Stimulated activated CD8-positive, alpha-beta memory T cell treated with anti-CD3 and anti-CD28 coated beads, Interleukin-15, amount 100 ng/mL, for 48 hours (primary cell): Measurements from ENCODE around the gene KIAA0825.

ENCODE experiments used
- DNase-seq, 2 donors: peaks; one replicate each; pipeline ENCODE4 v3.0.0-alpha.2; 2020; ENCODE audit warnings: low read depth in 2 of 2

KIAA0825 gene

DNA sequence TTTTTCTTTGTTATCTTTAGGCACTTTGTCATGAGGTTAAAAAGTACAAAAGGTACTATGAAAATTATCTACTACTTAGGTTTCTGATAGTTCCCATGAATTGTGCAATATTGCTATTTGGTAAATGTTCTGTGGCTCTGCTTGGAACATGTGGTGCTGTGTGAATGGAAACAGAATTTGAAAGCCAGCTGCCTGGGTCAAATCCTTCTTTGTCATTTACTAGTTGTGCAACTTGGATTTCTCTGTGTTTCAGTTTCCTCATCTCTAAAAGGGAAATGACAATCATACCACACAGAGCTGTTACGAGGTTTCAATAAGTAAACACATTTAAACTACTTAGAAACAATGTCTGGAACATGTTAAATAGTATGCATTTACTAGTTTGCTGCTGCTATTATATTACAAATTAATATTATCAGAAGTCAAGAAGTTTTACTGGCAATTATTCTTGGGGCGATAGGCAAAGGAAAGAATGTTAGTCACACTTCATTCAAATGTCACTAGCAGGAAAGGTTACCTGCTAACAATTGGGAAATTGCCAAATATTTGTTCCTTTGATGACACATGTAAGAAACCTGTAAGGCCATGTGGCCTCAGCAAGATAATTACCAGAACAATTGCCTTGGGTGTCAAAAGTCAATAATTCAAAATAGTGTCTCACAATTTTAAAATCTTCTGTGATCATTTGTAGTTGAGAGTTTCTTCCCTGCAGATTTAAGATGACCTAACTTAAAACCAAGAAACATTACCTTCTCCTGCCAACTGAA, 184.8 kb downstream of the KIAA0825 start:
- DNase-seq, result no peak

DNA sequence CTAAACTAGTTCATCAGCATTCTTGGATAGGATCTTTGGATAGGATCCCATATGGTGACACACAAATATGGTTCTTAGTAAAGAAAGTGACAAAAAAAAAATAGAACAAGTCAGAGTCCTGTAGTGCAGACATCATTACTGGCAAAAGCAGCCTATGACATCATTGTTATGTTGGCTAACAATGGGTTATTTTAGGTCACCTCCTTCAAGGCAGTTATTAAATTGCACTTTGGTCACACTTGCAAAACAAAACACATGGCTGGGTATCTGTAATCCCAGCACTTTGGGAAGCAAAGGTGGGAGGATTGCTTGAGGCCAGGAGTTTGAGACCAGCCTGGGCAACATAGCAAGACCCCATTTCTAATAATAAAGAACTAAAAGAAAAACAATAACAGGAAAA, 185.9 kb downstream of the KIAA0825 start:
- DNase-seq, result no peak

DNA sequence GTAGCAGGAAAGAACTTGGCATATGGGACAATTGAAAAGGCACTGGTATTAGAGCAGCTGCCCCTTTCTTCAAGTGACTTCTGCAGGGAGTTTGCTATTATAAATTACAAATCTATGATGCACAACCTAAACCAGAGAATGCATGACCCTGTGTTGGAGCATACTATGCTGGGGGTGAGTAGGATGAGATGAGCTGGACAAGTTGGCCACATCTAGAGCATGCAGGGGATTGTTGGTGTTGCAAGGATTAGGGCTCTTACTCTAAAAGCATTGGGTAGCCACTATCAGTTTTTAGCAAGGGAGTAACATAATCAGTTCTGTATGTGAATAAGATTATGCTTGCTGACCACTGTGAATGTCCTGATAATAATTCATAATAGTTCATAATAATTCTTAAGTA, 186.7 kb downstream of the KIAA0825 start:
- no peak for DNase-seq

DNA sequence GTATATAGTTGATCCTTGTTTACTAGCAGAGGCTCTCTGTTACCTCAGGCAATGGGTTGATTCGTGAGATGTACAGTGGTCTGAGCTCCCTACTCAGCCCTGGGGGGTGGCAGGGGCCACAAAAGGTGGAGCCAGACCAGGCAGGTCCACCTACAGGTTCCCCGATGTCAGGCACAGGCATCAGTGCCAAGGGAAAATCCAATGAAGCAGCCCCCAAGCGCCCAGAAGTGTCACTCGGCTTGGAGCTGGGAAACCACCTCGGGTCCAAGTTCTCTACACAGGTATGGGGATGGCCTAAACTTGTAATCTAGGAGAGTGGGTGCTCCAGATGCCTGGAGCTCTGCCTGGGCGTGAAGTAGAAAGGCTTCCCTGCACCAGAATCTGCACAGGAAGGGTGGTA, 188.8 kb downstream of the KIAA0825 start:
- no peak for DNase-seq

DNA sequence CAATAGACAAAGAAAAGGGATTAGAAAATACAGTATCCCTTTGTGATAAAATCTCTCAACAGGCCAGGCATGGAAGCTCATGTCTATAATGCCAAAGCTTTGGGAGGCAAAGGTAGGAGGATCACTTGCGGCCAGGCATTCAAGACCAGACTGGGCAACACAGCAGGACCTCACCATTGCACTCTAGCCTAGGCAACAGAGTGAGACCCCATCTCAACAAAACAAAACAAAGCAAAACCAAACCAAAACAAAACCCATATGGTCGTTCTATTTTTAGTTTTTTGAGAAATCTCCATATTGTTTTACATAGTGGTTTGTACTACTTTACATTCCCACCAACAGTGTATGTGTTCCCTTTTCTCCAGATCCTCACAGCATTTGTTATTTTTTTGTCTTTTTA, 193.0 kb downstream of the KIAA0825 start:
- no peak for DNase-seq

DNA sequence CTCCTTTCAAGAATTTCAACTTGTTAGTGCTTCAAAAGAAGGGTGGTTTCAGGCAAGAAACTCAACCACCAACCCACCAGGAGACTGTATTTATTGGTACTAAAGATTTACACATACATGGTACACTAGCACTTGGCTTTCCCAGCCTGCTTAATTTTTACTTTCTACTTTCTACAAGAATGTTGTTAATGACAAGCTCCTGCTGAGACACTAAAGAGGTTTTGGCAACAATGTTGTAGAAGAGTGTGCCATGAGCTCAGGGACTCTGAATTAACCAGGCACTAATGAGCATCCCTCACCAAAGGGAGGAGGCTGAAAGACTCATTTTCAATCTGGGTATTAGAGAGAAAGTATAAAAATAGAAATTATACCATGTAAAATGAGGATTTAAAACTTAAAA, 195.0 kb downstream of the KIAA0825 start:
- no peak for DNase-seq

DNA sequence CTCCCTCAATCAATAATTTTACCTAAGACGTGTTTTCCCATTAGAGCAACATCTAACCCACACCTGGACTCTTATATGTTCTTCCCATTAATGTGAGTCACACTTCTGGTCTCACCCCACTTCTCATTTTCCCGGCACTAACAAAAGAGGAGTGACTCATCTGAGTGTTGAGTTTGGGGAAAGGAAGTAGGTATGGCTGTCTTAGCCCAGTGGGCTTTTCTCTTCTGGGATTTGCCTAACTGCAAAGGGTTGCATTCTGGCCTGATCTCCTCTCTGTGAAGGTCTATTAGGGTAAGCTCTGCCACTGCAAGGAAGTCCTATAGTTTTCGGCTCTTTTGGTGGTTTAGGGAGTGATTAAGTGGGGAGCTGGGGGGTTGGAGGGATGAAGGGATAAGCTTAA, 195.6 kb downstream of the KIAA0825 start:
- no peak for DNase-seq

DNA sequence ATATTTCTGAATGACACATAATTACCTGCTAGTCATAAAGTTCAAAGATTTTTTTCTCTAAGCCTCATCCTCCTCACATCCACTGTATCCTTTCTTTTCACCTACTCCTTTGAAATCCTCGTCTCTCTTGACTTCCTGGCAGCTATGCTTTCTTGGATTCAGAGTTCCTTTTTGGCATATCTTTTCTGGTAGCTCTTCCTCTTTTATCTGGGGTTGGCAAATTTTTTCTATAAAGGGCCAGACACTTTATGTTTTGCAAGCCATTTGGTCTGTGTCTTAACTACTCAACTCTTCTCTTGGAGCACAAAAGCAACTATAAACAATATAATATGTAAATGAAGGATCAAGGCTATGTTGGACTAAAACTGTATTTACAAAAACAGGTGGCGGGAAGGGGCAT, 197.5 kb downstream of the KIAA0825 start:
- no peak for DNase-seq

DNA sequence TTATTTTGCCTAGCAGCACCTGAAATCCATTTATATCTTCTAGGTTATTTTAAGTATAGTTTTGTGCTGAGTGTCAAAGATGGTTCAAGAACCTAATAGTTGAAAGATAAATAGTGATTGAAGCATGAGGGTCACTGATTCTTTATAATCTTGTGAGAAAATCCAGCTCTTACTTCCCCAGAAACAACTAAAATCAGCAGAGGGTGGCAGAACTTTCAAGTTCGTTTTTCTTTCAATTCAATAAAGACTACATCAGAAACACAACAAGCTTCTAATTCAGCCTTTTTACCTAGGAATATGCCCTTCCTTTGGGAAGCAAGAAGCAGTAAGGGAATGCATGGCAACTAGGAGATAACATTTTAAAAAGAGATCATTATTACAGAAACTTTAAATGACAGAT, 202.6 kb downstream of the KIAA0825 start:
- DNase-seq, result no peak

DNA sequence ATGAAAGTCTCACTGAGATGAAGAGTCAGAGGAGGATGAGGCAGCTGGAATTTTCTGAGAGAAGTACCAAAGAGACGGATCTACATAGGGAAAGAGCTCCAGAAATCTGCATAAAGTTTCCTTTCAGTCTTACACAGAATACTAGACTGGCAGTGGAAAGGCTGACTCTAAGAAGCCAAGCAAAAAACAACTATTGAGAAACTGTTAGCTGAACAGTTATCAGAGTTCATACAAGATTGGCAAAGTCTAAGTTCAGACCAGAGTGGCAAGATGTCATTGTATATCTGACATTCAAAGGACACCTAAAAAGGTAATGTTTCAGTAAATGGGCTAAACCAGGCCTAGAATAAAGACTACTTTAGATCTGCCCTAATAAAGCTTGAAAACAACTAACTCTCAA, 209.0 kb downstream of the KIAA0825 start:
- no peak for DNase-seq

DNA sequence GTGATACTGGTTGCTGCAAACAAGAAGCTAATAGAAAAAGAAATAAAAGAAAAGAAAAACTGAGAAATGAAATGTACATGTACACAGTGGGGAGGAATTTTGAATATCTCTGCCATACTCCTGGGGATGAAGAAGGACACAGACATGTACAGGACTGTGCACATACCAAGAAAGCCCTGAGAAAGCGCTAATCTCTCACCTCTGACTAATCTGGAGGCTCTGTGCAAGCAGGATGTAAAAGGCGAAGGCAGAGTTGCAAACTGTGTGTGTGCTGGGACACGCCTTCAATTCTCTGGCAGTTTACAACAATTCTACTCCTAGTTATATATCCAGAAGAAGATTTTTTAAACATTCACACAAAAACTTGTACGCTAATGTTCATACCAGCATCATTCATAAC, 211.4 kb downstream of the KIAA0825 start:
- DNase-seq, result no peak

DNA sequence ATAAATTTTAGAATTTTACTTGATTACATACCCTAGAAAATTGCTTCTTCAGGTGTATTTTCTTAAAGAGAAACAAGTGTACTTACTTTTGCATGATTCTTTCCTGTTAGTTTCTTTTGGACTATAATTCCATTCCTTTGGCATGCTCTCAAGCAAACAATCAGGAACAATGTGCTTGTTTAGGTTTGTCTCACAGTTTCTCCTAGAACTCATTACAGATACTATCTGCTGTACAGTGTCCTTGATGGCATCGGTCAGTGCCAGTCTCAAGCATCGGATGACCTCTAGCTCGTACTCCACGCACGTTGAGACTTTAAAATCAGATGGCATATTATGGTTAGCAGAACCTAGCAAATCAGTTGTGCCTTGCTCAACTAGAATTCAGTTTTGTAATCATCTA, 214.9 kb downstream of the KIAA0825 start:
- no peak for DNase-seq

DNA sequence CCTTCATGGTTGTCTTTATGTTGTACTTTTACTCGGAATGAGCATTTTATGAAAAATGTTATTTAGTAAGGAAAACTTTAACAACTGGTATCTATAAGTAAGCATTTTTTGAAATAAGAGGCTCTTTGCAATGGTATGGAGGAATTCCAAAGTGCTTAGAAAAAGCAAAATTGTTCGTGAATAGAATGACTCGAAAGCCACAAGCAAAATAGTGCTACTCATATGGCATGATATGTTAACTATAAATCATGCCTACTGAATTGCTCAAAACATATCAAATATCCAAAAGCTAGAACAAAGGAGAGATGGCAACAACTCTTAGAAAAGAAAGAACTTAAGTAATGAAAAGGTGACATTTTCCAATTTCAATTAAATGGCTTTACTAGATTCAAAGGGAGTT, 216.3 kb downstream of the KIAA0825 start:
- DNase-seq, result no peak

DNA sequence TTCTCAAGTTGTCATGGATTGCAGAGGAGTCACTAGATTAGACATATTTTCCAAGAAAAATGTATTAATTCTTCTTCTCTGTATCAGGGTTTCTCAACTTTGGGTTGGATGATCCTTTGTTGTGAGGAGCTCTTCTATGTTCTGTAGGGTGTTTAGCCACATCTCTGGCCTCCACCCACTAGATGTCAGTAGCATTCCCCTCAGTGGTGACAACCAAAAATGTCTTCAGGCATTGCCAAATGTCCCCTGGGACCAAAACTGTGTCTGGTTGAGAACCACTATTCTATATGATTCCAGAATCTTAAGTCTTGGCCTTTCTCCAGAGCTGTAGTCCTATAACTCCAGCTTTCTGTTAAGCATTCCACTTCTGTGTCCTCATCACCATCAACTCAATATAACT, 220.9 kb downstream of the KIAA0825 start:
- DNase-seq, result no peak

DNA sequence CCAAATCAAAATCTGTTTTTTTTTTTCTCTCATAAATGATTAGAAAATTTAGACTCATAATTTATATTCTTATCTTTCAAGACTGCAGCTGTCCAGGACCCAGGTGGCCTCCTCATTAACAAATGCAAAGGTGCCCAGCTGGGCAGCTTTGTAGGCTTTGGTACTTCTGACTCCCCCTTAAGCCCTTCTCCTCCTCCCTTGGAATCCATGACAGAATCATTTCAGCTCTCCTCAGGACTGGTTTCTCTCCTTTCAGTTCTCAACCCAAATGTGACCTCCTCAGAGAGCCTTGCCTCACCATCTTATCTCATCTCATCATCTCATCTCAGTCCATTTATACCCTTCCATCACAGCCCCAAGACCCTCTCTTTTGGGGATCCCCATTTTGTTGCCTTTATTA, 221.7 kb downstream of the KIAA0825 start:
- no peak for DNase-seq

DNA sequence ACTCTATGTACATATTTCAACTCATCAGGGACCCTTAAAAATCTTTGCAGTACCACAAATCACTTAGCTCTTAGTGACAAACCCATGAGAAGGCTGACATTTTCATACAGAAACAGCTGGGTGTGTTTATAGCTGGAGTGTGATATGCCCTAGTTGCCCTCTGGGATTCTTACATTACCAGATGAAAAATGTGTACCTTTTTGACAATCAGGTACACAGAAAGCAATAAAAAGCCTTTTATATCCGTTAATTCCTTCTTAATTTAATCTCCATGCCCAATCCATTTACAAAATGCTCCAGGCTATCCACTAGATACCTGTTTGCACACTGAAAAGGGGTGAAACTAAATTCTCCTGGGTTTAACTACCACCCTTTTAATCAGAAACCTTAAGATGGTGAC, 222.9 kb downstream of the KIAA0825 start:
- no peak for DNase-seq

DNA sequence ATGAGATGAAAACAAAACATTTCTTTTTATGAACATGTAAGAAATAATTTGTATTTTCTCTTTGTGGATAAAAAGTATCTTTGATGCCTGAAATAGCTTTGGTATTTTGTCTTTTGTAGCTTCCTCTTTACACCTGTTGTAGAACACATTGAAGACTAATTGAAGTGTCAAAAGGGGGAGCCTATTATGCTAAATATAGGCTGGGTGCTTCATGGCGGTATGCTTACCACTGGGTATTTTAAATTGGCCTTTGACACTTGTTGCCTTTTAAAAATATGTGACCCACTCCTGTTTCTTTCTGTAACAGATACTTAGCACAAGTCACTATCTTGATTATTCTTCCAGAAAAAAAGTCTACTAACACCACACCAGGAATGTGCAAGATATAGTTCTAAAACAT, 226.4 kb downstream of the KIAA0825 start:
- DNase-seq, result no peak

DNA sequence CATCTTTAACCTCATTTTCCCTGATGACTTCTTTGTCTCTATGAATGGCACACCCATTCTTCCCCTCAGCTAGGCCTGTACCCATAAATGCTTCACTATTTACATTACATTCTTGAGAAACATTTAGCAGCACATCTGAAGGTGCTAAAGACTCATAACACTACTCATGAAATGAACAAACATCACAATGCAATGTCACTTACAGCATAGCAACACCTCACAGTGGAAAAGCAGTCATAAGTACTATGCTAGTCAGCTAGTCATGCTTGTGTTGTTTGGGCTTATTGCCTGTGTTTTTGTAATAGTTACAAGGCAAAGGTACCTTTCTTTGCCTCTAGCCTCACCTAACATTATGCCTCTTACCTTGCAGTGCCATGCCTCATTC, 228.9 kb downstream of the KIAA0825 start:
- DNase-seq, result no peak

DNA sequence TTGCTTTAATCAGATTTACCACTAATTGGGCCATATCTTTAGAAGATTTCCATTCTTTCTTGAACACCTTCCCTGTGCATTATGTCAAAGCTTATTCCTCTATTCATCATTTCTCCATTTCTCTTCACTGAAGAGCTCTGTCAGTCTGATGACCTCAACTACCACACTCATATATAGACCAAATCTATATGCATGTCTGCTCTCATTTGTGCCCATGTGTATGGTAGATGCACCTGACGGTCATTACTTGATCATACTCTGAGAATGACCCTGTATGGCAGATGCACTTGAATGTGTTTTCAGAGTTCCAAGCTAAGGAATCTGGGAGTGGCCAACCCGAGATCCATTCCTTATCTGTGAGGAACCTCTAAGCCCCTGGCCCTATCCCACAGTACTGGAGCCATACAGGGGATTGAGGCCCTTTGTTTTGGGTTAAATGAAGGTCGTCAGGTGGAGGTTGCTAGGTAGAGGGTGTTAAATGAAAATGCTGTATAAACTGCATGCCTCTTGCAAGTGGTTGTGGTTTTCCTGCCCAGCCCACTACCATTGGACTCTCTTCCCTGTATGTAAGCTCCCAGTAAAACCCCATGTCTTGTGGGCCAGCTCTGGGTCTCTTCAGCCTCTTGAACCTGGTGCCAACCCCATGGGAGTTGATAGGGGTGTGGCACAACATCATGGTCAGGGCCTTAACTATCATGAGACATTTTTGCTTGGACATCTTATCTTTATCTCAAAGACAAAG, 229.5 kb downstream of the KIAA0825 start:
- DNase-seq, result no peak

DNA sequence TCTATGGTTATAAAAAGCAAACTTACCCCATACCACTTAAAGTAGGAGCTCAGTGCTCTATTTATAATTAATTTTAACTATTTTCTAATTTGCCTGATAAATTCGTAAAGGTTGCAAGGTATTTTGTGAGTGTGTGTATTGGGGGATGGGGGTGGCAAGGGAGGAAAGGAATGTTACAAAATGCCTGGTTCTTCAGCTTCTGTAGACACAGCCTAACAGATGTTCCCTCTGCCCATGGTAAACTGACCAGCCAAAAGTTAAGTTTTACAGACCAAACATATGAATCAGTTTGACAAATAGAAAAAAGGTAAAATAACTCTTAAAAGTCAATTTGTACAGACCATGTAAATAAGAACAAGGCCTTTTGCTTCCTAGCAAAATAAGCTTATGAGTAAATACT, 232.6 kb downstream of the KIAA0825 start:
- no peak for DNase-seq

DNA sequence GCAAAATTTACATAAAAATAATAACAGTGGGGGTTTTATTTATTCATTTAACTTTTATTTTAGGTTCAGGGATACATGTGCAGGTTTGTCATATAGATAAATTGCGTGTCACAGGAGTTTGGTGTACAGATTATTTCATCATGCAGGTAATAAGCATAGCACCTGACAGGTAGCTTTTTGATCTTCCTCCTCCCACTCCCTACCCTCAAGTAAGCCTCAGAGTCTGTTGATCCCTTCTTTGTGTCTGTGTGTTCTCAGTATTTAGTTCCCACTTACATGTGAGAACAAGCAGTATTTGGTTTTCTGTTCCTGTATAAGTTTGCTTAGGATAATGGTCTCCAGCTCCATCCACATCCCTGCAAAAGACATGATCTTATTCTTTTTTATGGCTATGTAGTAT, 240.3 kb downstream of the KIAA0825 start:
- DNase-seq, result no peak

DNA sequence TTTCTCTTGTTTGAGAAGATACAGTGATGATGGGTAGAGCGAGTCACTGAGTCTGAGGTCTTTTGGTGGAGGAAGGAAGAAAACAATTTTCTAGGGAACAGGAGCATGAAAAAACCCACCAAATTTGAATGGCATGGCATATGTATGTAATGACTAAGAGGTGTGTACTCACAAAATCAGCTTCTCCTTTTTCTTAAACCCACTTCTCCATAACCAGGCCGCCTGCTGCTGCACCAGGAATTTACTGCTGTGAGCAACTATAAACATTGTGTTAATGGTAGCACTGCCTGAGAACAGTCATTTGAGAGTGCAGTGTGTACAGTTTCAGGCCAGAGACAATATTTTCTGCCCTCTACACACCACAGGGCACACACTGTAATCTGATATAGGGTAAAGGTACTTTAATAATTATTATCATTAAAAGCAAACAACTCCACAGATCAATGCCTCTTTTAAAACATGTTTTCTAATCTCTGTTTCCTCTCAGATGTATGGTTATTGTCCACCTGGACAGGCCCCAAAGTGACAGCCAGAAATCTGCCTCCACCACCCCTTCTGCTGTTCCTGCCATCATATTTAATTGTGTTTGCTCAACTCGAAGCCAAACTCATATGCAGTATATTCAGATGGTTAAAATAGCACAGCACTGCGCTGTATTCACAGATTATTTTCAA, 241.6 kb downstream of the KIAA0825 start:
- no peak for DNase-seq

DNA sequence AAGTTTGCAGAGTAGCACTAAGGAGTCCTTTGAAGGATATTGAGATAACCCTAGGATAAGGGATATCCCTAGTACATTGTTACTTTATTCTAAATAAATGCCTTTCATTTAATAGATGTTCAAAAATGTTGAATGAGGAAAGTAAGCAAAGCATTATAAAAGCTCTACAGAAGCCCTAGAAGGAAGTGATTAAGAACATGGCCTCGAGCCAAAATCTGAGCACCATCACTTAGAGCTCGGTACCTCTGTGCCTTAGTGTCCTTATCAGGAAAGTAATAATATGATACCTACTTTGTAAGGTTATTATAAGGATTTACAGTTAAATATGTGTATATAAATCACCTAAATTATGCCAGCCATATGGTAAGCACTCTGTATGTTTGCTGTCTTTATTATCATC, 242.6 kb downstream of the KIAA0825 start:
- no peak for DNase-seq
